MM.1S (cell line): ENCODE measurements around the gene WFDC12.

Source experiments
- DNase-seq: peaks from one replicate; pipeline ENCODE4 v3.0.0-alpha.2; 2015
- H2AFZ ChIP-seq: fragments of 300-600 bp; sonication (generic); 2 replicates; pipeline ENCODE4 v1.6.0; 2016; ENCODE audit warnings: antibody characterized with exemption, low read length
- H3F3A ChIP-seq: fragments of 300-600 bp; sonication (generic); 2 replicates; pipeline ENCODE4 v1.6.1; 2016; ENCODE audit warnings: mild to moderate bottlenecking, antibody characterized with exemption, low read length, moderate library complexity, mixed read lengths; ENCODE audit not compliant: insufficient read depth
- H3K27ac ChIP-seq: fragments of 300-600 bp; sonication (generic); 2 replicates; pipeline ENCODE4 v1.5.1; 2016; ENCODE audit warnings: mild to moderate bottlenecking, low read length
- H3K27me3 ChIP-seq: fragments of 300-600 bp; sonication (generic); replicated peaks from 2 replicates; pipeline ENCODE4 v1.6.0; 2016; ENCODE audit warnings: low read length; ENCODE audit not compliant: insufficient read depth
- H3K36me3 ChIP-seq: fragments of 300-600 bp; sonication (generic); replicated peaks from 2 replicates; pipeline ENCODE4 v1.6.1; 2016; ENCODE audit warnings: mild to moderate bottlenecking, low read length, mixed read lengths; ENCODE audit not compliant: insufficient read depth
- H3K4me1 ChIP-seq: fragments of 300-600 bp; sonication (generic); 2 replicates; pipeline ENCODE4 v1.6.1; 2016; ENCODE audit warnings: low read length, mixed read lengths
- H3K4me2 ChIP-seq: fragments of 300-600 bp; sonication (generic); 2 replicates; pipeline ENCODE4 v1.6.0; 2016; ENCODE audit warnings: low read depth, low read length
- H3K4me3 ChIP-seq: fragments of 300-600 bp; sonication (generic); 2 replicates; pipeline ENCODE4 v1.5.1; 2016; ENCODE audit warnings: low read length, mixed read lengths
- H3K79me2 ChIP-seq: fragments of 300-600 bp; sonication (generic); 2 replicates; pipeline ENCODE4 v1.6.1; 2016; ENCODE audit warnings: mixed run types, low read length, mixed read lengths
- H3K9ac ChIP-seq: fragments of 300-600 bp; sonication (generic); 2 replicates; pipeline ENCODE4 v1.6.1; 2016; ENCODE audit warnings: low read length, mixed read lengths
- H3K9me2 ChIP-seq: fragments of 300-600 bp; sonication (generic); replicated peaks from 2 replicates; pipeline ENCODE4 v1.6.1; 2016; ENCODE audit warnings: mild to moderate bottlenecking, low read length, mixed read lengths; ENCODE audit not compliant: insufficient read depth
- H3K9me3 ChIP-seq: fragments of 300-600 bp; sonication (generic); replicated peaks from 2 replicates; pipeline ENCODE4 v1.6.1; 2016; ENCODE audit warnings: mild to moderate bottlenecking, low read length, mixed read lengths; ENCODE audit not compliant: insufficient read depth
- H4K20me1 ChIP-seq: fragments of 300-600 bp; sonication (generic); 2 replicates; pipeline ENCODE4 v1.6.1; 2016; ENCODE audit warnings: mild to moderate bottlenecking, low read length, moderate library complexity, mixed read lengths; ENCODE audit not compliant: insufficient read depth
- EZH2 ChIP-seq: fragments of 300-600 bp; sonication (generic); optimal IDR thresholded peaks from 2 replicates; pipeline ENCODE3; 2017; ENCODE audit warnings: low read depth, mild to moderate bottlenecking, antibody characterized with exemption, low read length, mixed read lengths
- EZH2phosphoT487 ChIP-seq: fragments of 300-600 bp; sonication (generic); IDR thresholded peaks from 2 replicates; pipeline ENCODE4 v1.6.1; 2018; ENCODE audit warnings: antibody characterized with exemption, low read length
- TF ChIP-seq, protein P1 (sequence below): fragments of 300-600 bp; sonication (generic); IDR thresholded peaks from 2 replicates; pipeline ENCODE4 v1.5.1; 2016; ENCODE audit warnings: antibody characterized with exemption, low read length, mixed read lengths

WFDC12 gene

DNA sequence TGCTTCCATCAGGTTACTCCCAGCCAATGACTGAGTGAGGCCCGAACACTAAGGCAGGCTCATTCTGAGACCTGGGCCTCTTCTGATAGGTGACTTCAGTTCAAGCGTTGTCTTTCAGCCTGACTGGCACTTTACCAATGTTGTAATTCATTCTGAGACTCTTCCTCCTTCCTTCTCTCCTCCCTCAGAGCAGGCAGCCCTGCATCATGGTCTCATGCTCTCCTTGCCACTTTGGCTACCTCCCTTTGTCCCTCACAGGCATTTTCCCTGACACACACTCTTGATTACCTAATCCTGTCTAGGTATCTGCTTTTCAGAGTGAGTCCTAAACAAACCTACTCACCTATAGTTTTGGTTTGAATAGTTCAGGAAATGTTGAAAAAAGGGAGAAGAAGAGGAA is 12.6 kb upstream of the WFDC12 start:
- Histone ChIP-seq H3K27me3 (no peaks in the 10 kb centered on the region), H2AFZ (no peak overlapping the region)

DNA sequence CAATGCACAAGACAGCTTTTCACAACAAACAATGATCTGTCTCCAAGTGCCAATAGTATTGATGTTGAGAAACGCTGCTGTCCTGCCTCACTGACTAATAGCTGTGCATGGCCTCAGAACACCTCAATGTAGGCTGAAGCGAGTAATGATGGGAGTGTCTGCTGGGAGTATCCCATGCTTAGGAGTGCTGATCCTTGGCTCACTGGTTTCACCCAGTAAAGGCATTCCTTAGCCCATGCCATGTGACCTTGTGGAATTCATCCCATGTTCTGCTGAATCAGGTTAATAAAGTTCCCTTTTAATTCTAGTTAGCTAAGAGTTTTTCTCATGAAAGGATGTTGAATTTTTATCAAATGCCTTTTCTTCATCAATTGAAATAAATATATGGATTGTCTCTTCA is 3.8 kb upstream of the WFDC12 start:
- Histone ChIP-seq H3K36me3 (no peaks in the 10 kb centered on the region), H4K20me1 (no peaks in the 10 kb centered on the region), H3K4me3 (no peak overlapping the region), H3F3A (no peaks in the 10 kb centered on the region), H3K4me2 (no peak overlapping the region), H3K9me2 (no peaks in the 10 kb centered on the region), H3K27me3 (no peaks in the 10 kb centered on the region), H3K9me3 (no peaks in the 10 kb centered on the region), H3K9ac (no peak overlapping the region), H3K79me2 (no peaks in the 10 kb centered on the region), H3K4me1 (no peaks in the 10 kb centered on the region), H2AFZ (no peak overlapping the region), H3K27ac (no peak overlapping the region)
- DNase-seq, result no peak
- TF ChIP-seq EZH2 (no peak), EZH2phosphoT487 (no peak)
- TF ChIP-seq, protein P1, sequence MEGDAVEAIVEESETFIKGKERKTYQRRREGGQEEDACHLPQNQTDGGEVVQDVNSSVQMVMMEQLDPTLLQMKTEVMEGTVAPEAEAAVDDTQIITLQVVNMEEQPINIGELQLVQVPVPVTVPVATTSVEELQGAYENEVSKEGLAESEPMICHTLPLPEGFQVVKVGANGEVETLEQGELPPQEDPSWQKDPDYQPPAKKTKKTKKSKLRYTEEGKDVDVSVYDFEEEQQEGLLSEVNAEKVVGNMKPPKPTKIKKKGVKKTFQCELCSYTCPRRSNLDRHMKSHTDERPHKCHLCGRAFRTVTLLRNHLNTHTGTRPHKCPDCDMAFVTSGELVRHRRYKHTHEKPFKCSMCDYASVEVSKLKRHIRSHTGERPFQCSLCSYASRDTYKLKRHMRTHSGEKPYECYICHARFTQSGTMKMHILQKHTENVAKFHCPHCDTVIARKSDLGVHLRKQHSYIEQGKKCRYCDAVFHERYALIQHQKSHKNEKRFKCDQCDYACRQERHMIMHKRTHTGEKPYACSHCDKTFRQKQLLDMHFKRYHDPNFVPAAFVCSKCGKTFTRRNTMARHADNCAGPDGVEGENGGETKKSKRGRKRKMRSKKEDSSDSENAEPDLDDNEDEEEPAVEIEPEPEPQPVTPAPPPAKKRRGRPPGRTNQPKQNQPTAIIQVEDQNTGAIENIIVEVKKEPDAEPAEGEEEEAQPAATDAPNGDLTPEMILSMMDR, result no peak

More for the DNA sequence above, 12.6 kb upstream of the WFDC12 start:
- DNase-seq, result no peak
- Histone ChIP-seq H4K20me1 (no peaks in the 10 kb centered on the region), H3K4me2 (no peak overlapping the region), H3K9ac (no peak overlapping the region), H3K27ac (no peak overlapping the region), H3F3A (no peaks in the 10 kb centered on the region), H3K9me3 (no peaks in the 10 kb centered on the region), H3K4me3 (no peak overlapping the region), H3K4me1 (no peaks in the 10 kb centered on the region), H3K79me2 (no peaks in the 10 kb centered on the region), H3K9me2 (no peaks in the 10 kb centered on the region), H3K36me3 (no peaks in the 10 kb centered on the region)
- TF ChIP-seq EZH2phosphoT487, result no peak
- TF ChIP-seq, protein P1, result no peak
- no peak for TF ChIP-seq EZH2

DNA sequence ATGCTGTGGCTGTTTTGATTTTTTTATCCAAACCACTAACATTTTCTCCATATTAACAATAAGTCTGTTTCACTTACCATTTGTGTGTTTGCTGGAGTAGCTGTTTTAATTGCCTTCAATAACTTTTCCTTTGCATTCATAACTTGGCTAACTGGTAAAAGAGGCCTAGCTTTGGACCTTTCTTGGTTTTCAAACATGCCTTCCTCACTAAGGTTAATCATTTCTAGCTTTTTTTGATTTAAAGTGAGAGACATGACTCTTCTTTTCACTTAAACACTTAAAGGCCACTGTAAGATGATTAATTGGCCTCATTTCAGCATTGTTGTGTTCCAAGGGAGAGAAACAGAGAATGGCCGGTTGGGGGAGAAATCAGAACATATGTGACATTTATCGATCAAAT is 2.9 kb downstream of the WFDC12 start:
- Histone ChIP-seq H4K20me1 (no peaks in the 10 kb centered on the region), H3K27ac (no peak overlapping the region), H3F3A (no peaks in the 10 kb centered on the region), H2AFZ (no peak overlapping the region), H3K4me1 (no peaks in the 10 kb centered on the region), H3K9me2 (no peaks in the 10 kb centered on the region), H3K27me3 (no peaks in the 10 kb centered on the region; the same call in 1 of the 2 replicates), H3K4me2 (no peak overlapping the region), H3K4me3 (no peak overlapping the region), H3K9me3 (no peaks in the 10 kb centered on the region), H3K9ac (no peak overlapping the region), H3K79me2 (no peaks in the 10 kb centered on the region), H3K36me3 (no peaks in the 10 kb centered on the region)
- DNase-seq, result no peak
- TF ChIP-seq EZH2 (no peak), EZH2phosphoT487 (no peak)
- TF ChIP-seq, protein P1, result no peak
